ENCODE data around the gene ITGAL. TPM values are rescaled to one million over a fixed set of nuclear protein-coding genes. Genes with fewer than 3 reads are reported as not detected.
"Not testable (repeated sequence)": the region's sequence is repeated elsewhere in the genome, so short reads cannot be mapped to it uniquely, and the experiment has no call there.

ITGAL gene
- total RNA-seq, 4 donors from 2014 or later, result 1.8 to 33.7 (median 6.7) TPM

- intact Hi-C loops (cut with DNase I; ENCODE audit: low total_unique reads) (loop anchor here (10.0 kb wide), 1 partner anchor 75 kb away; the partner anchor contains the start of gene SEPHS2), in situ Hi-C loops (cut with MboI; ENCODE audit: low pct_ligation_motif_present in 1 of 4, low pct_unique_long_range_greater_than_20kb in 1 of 4, low sequenced_read_pairs in 3 of 4) (loop anchor here in 2 of 4 donors (10.0 kb wide), 2 partner anchors 75 to 85 kb away; partner anchors contain the start of genes DCTPP1 (in 1 of the 2) and SEPHS2 (in 1 of the 2))
- no peak for DNase-seq
- TF ChIP-seq CTCF (IDR thresholded peaks at IDR 0.05) (no peak), EP300 (IDR thresholded peaks at IDR 0.05; ENCODE audit: low read depth) (no peak), POLR2A (IDR thresholded peaks at IDR 0.05) (no peak), POLR2AphosphoS5 (IDR thresholded peaks at IDR 0.05) (no peak)
- Histone ChIP-seq H3K4me1 (peaks cover 0 to 19% (median 3%) of the 10 kb centered on the region in 4 donors), H3K27ac (no peak overlapping the region), H3K4me3 (no peak overlapping the region), H3K9me3 (no peaks in the 10 kb centered on the region), H3K27me3 (no peaks in the 10 kb centered on the region), H3K36me3 (no peaks in the 10 kb centered on the region)
- WGBS, 2 donors (ENCODE audit: low coverage in 1 of 2), result 91 to 100% methylated on average over 2 to 20 of the region's 20 CpGs
These were observed 46.8 kb downstream of the ITGAL start for GRCh38 chr16:30519120-30520049.

- in situ Hi-C loops (cut with MboI; ENCODE audit: low pct_ligation_motif_present in 1 of 4, low pct_unique_long_range_greater_than_20kb in 1 of 4, low sequenced_read_pairs in 3 of 4), result loop anchor here in 2 of 4 donors (10.0 kb wide), 2 partner anchors 77 to 87 kb away; partner anchors contain the start of genes DCTPP1 (in 1 of the 2) and SEPHS2 (in 1 of the 2)
- intact Hi-C loops (cut with DNase I; ENCODE audit: low total_unique reads), result loop anchor here (10.0 kb wide), 1 partner anchor 77 kb away; the partner anchor contains the start of gene SEPHS2
- no peak overlapping the region for H3K27ac ChIP-seq
- no peak for TF ChIP-seq CTCF (IDR thresholded peaks at IDR 0.05)
- TF ChIP-seq EP300 (IDR thresholded peaks at IDR 0.05; ENCODE audit: low read depth), result no peak
- no peak for TF ChIP-seq POLR2A (IDR thresholded peaks at IDR 0.05)
- TF ChIP-seq POLR2AphosphoS5 (IDR thresholded peaks at IDR 0.05), result no peak
- peaks cover 4 to 28% (median 8%) of the 10 kb centered on the region in 4 donors for H3K4me1 ChIP-seq
- WGBS, 2 donors (ENCODE audit: low coverage in 1 of 2), result 90% methylated on average over 7 of the region's 7 CpGs; no CpG with 5 or more reads in 1 of the 2 donors
- H3K27me3 ChIP-seq, result no peaks in the 10 kb centered on the region
- no peak for DNase-seq
- H3K4me3 ChIP-seq, result no peak overlapping the region
- no peaks in the 10 kb centered on the region for H3K36me3 ChIP-seq
- H3K9me3 ChIP-seq, result no peaks in the 10 kb centered on the region
These were observed 48.9 kb downstream of the ITGAL start for GRCh38 chr16:30521476-30521872.

- no peaks in the 10 kb centered on the region for H3K36me3 ChIP-seq
- H3K27me3 ChIP-seq, result no peaks in the 10 kb centered on the region
- TF ChIP-seq POLR2AphosphoS5 (IDR thresholded peaks at IDR 0.05) (peak in 1 of 3 donors; percentile 17), POLR2A (IDR thresholded peaks at IDR 0.05) (no peak), CTCF (IDR thresholded peaks at IDR 0.05) (peak in 1 of 5 experiments; percentile 28)
- in situ Hi-C loops (cut with MboI; ENCODE audit: low pct_ligation_motif_present in 1 of 4, low pct_unique_long_range_greater_than_20kb in 1 of 4, low sequenced_read_pairs in 3 of 4), result loop anchor here in 2 of 4 donors (10.0 kb wide), 2 partner anchors 77 to 87 kb away; partner anchors contain the start of genes DCTPP1 (in 1 of the 2) and SEPHS2 (in 1 of the 2)
- no peaks in the 10 kb centered on the region for H3K9me3 ChIP-seq
- 38 to 49% methylated on average over 6 to 11 of the region's 11 CpGs for WGBS, 2 donors (ENCODE audit: low coverage in 1 of 2)
- peak; percentile 40 for DNase-seq
- H3K27ac ChIP-seq, result peak overlapping the region; percentile 7 to 23 (median 18)
- H3K4me3 ChIP-seq, result no peak overlapping the region
- peaks cover 4 to 28% (median 8%) of the 10 kb centered on the region in 4 donors for H3K4me1 ChIP-seq
- intact Hi-C loops (cut with DNase I; ENCODE audit: low total_unique reads), result loop anchor here (10.0 kb wide), 1 partner anchor 77 kb away; the partner anchor contains the start of gene SEPHS2
These were observed 49.5 kb downstream of the ITGAL start for GRCh38 chr16:30521873-30522641.

GRCh38 chr16:30522702-30523463 is 50.3 kb downstream of the ITGAL start:
- peak overlapping the region; percentile 7 to 23 (median 18) for H3K27ac ChIP-seq
- not testable (repeated sequence) for H3K27me3 ChIP-seq, H3K4me3 ChIP-seq, H3K36me3 ChIP-seq, DNase-seq, H3K9me3 ChIP-seq
- intact Hi-C loops (cut with DNase I; ENCODE audit: low total_unique reads), result loop anchor here (10.0 kb wide), 1 partner anchor 78 kb away; the partner anchor contains the start of gene SEPHS2
- peaks cover 8 to 33% (median 13%) of the 10 kb centered on the region in 4 donors for H3K4me1 ChIP-seq
- 53 to 79% methylated on average over 4 to 12 of the region's 12 CpGs for WGBS, 2 donors (ENCODE audit: low coverage in 1 of 2)
- in situ Hi-C loops (cut with MboI; ENCODE audit: low pct_ligation_motif_present in 1 of 4, low pct_unique_long_range_greater_than_20kb in 1 of 4, low sequenced_read_pairs in 3 of 4), result loop anchor here in 2 of 4 donors (10.0 kb wide), 2 partner anchors 78 to 88 kb away; partner anchors contain the start of genes DCTPP1 (in 1 of the 2) and SEPHS2 (in 1 of the 2)

Measured in transverse colon (tissue), 4 donors.